DOHH2 (cell line): ENCODE data around the gene COL17A1.
A peak's percentile ranks its signal among the peaks of the same experiment; 100 is the strongest.

Experiments
- H3F3A ChIP-seq: fragments of 200-600 bp; sonication (generic), shearing (Covaris generic); 2 replicates; pipeline ENCODE4 v1.6.0; 2016; ENCODE audit warnings: antibody characterized with exemption, mild to moderate bottlenecking; ENCODE audit not compliant: control insufficient read depth, insufficient read depth
- H3K27ac ChIP-seq: fragments of 200-600 bp; sonication (generic); 2 replicates; pipeline ENCODE4 v1.5.1; 2014; ENCODE audit warnings: low read depth, mild to moderate bottlenecking, low read length, moderate library complexity
- H3K27me3 ChIP-seq: fragments of 200-600 bp; sonication (generic); 2 replicates; pipeline ENCODE4 v1.6.1; 2014; ENCODE audit warnings: mild to moderate bottlenecking, low read length, mixed read lengths; ENCODE audit not compliant: control insufficient read depth
- H3K36me3 ChIP-seq: fragments of 200-600 bp; sonication (generic); 2 replicates; pipeline ENCODE4 v1.6.1; 2014; ENCODE audit warnings: mild to moderate bottlenecking, low read length, moderate library complexity, mixed read lengths; ENCODE audit not compliant: control insufficient read depth
- H3K4me1 ChIP-seq: fragments of 200-600 bp; sonication (generic); 2 replicates; pipeline ENCODE4 v1.6.1; 2014; ENCODE audit warnings: mild to moderate bottlenecking, low read length, mixed read lengths; ENCODE audit not compliant: control insufficient read depth
- H3K4me2 ChIP-seq: fragments of 200-600 bp; sonication (generic); 2 replicates; pipeline ENCODE4 v1.6.0; 2014; ENCODE audit warnings: mild to moderate bottlenecking, low read length, moderate library complexity
- H3K4me3 ChIP-seq: fragments of 200-600 bp; sonication (generic); 2 replicates; pipeline ENCODE4 v1.5.1; 2014; ENCODE audit warnings: mild to moderate bottlenecking, low read length, mixed read lengths
- H3K79me2 ChIP-seq: fragments of 200-600 bp; sonication (generic); 2 replicates; pipeline ENCODE4 v1.6.1; 2014; ENCODE audit warnings: mild to moderate bottlenecking, low read length, mixed read lengths; ENCODE audit not compliant: control insufficient read depth
- H3K9me2 ChIP-seq: fragments of 200-600 bp; sonication (generic); replicated peaks from 2 replicates; pipeline ENCODE4 v1.6.1; 2014; ENCODE audit warnings: mild to moderate bottlenecking, low read length, mixed read lengths; ENCODE audit not compliant: control insufficient read depth
- H3K9me3 ChIP-seq: fragments of 200-600 bp; sonication (generic); 2 replicates; pipeline ENCODE4 v1.6.1; 2014; ENCODE audit warnings: antibody characterized with exemption, low read length, mixed read lengths; ENCODE audit not compliant: control insufficient read depth, insufficient read depth
- H4K20me1 ChIP-seq: fragments of 200-600 bp; sonication (generic); 2 replicates; pipeline ENCODE4 v1.6.0; 2014; ENCODE audit warnings: low read depth, mild to moderate bottlenecking, antibody characterized with exemption, low read length, moderate library complexity; ENCODE audit not compliant: control insufficient read depth, insufficient read depth
- EZH2phosphoT487 ChIP-seq: fragments of 200-600 bp; sonication (generic); IDR thresholded peaks from 2 replicates; pipeline ENCODE4 v1.6.1; 2017; ENCODE audit warnings: borderline replicate concordance, mild to moderate bottlenecking, antibody characterized with exemption, low read length, moderate library complexity, mixed read lengths
- TF ChIP-seq, protein P1 (sequence below): fragments of 200-600 bp; sonication (generic); IDR thresholded peaks from one replicate; pipeline ENCODE4 v1.5.1; 2014; ENCODE audit warnings: antibody characterized with exemption, mild to moderate bottlenecking, low read depth, low read length; ENCODE audit not compliant: poor library complexity, severe bottlenecking

The COL17A1 gene

DNA sequence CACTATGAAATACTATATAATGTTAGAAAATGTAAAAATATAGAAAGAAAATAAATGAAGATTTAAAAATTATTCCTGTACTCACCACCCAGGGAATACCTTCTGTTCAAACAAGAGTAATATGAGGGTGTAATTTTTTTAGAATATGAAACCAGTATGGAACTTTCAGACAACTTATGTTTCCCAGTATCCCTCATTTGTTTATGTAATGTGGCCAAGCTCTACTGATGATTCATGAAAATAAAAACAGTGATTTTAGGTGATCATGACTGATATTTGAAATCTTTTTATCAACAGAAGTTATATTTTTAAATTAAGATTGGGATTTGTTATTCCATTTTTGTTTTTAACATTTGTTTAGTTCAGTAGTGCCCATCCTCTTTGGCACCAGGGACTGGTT is 100.0 kb downstream of the COL17A1 start:
- Histone ChIP-seq H3K79me2 (peaks cover 81% of the 10 kb centered on the region), H3K9me3 (no peaks in the 10 kb centered on the region), H3K4me1 (peaks cover 30% of the 10 kb centered on the region)

GRCh38 chr10:103983367-103983911 is 102.2 kb downstream of the COL17A1 start:
- no peaks in the 10 kb centered on the region for H3K27me3 ChIP-seq
- H3K4me2 ChIP-seq = peak overlapping the region; percentile 69
- peaks cover 30% of the 10 kb centered on the region for H3K4me1 ChIP-seq
- H3K36me3 ChIP-seq = no peaks in the 10 kb centered on the region
- H3K9me2 ChIP-seq = no peaks in the 10 kb centered on the region
- H3F3A ChIP-seq = peaks cover 18% of the 10 kb centered on the region
- TF ChIP-seq, protein P1, sequence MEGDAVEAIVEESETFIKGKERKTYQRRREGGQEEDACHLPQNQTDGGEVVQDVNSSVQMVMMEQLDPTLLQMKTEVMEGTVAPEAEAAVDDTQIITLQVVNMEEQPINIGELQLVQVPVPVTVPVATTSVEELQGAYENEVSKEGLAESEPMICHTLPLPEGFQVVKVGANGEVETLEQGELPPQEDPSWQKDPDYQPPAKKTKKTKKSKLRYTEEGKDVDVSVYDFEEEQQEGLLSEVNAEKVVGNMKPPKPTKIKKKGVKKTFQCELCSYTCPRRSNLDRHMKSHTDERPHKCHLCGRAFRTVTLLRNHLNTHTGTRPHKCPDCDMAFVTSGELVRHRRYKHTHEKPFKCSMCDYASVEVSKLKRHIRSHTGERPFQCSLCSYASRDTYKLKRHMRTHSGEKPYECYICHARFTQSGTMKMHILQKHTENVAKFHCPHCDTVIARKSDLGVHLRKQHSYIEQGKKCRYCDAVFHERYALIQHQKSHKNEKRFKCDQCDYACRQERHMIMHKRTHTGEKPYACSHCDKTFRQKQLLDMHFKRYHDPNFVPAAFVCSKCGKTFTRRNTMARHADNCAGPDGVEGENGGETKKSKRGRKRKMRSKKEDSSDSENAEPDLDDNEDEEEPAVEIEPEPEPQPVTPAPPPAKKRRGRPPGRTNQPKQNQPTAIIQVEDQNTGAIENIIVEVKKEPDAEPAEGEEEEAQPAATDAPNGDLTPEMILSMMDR = peak; percentile 2
- no peak for TF ChIP-seq EZH2phosphoT487
- peak overlapping the region; percentile 69 for H3K27ac ChIP-seq
- peaks cover 95% of the 10 kb centered on the region for H3K79me2 ChIP-seq
- H3K9me3 ChIP-seq = no peaks in the 10 kb centered on the region
- peak overlapping the region; percentile 51 for H3K4me3 ChIP-seq
- peaks cover 4% of the 10 kb centered on the region; the same call in 1 of the 2 replicates for H4K20me1 ChIP-seq

More for the DNA sequence above, 100.0 kb downstream of the COL17A1 start:
- Histone ChIP-seq H3K27ac (no peak overlapping the region), H3K4me3 (no peak overlapping the region), H4K20me1 (peaks cover 4% of the 10 kb centered on the region; the same call in 1 of the 2 replicates), H3K9me2 (no peaks in the 10 kb centered on the region), H3K4me2 (no peak overlapping the region), H3K36me3 (no peaks in the 10 kb centered on the region), H3K27me3 (no peaks in the 10 kb centered on the region), H3F3A (peaks cover 18% of the 10 kb centered on the region)
- TF ChIP-seq, protein P1 = no peak
- no peak for TF ChIP-seq EZH2phosphoT487

GRCh38 chr10:103982639-103983038 is 103.0 kb downstream of the COL17A1 start:
- H3K4me3 ChIP-seq = peak overlapping the region; percentile 51
- peaks cover 4% of the 10 kb centered on the region; the same call in 1 of the 2 replicates for H4K20me1 ChIP-seq
- no peaks in the 10 kb centered on the region for H3K27me3 ChIP-seq
- peak overlapping the region; percentile 69 for H3K27ac ChIP-seq
- peak overlapping the region; percentile 69 for H3K4me2 ChIP-seq
- peaks cover 30% of the 10 kb centered on the region for H3K4me1 ChIP-seq
- peaks cover 18% of the 10 kb centered on the region for H3F3A ChIP-seq
- H3K9me3 ChIP-seq = no peaks in the 10 kb centered on the region
- no peaks in the 10 kb centered on the region for H3K36me3 ChIP-seq
- H3K79me2 ChIP-seq = peaks cover 95% of the 10 kb centered on the region
- TF ChIP-seq EZH2phosphoT487 = no peak
- TF ChIP-seq, protein P1 = peak; percentile 31
- H3K9me2 ChIP-seq = no peaks in the 10 kb centered on the region
